B cell (primary cell): ENCODE results near the gene RARB.

Source experiments
- EZH2 ChIP-seq: IDR thresholded peaks from 2 replicates; pipeline ENCODE4 v1.6.1; 2012; ENCODE audit warnings: borderline replicate concordance, low read depth, mild to moderate bottlenecking, moderate library complexity, low read length; ENCODE audit not compliant: insufficient read depth, poor library complexity, severe bottlenecking
- TF ChIP-seq, protein P1 (sequence below): fragments of 200-600 bp; IDR thresholded peaks from one replicate; pipeline ENCODE4 v1.8.0; 2022; ENCODE audit warnings: antibody characterized with exemption, mild to moderate bottlenecking

GRCh38 chr3:25441234-25441856 lies 13.3 kb downstream of the RARB start:
- TF ChIP-seq, protein P1, sequence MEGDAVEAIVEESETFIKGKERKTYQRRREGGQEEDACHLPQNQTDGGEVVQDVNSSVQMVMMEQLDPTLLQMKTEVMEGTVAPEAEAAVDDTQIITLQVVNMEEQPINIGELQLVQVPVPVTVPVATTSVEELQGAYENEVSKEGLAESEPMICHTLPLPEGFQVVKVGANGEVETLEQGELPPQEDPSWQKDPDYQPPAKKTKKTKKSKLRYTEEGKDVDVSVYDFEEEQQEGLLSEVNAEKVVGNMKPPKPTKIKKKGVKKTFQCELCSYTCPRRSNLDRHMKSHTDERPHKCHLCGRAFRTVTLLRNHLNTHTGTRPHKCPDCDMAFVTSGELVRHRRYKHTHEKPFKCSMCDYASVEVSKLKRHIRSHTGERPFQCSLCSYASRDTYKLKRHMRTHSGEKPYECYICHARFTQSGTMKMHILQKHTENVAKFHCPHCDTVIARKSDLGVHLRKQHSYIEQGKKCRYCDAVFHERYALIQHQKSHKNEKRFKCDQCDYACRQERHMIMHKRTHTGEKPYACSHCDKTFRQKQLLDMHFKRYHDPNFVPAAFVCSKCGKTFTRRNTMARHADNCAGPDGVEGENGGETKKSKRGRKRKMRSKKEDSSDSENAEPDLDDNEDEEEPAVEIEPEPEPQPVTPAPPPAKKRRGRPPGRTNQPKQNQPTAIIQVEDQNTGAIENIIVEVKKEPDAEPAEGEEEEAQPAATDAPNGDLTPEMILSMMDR = peak; percentile 69
- no peak for TF ChIP-seq EZH2
